ENCODE measurements around the gene PSORS1C2.
"Not testable (repeated sequence)": the region's sequence is repeated elsewhere in the genome, so short reads cannot be mapped to it uniquely, and the experiment has no call there.

The PSORS1C2 gene

GRCh38 chr6:31165064-31165832, 26.4 kb upstream of the PSORS1C2 start:
- DNase-seq, result peak; percentile 72

- not testable (repeated sequence) for DNase-seq
These were observed 25.7 kb upstream of the PSORS1C2 start for GRCh38 chr6:31164475-31165063.

- DNase-seq, result no peak
These were observed 25.1 kb upstream of the PSORS1C2 start for GRCh38 chr6:31163922-31164321.

- DNase-seq, result no peak
These were observed 23.7 kb upstream of the PSORS1C2 start for GRCh38 chr6:31162463-31163165.

GRCh38 chr6:31161216-31162126, 22.6 kb upstream of the PSORS1C2 start:
- DNase-seq, result no peak

GRCh38 chr6:31158863-31159855, 20.3 kb upstream of the PSORS1C2 start:
- peak; percentile 52 for DNase-seq

GRCh38 chr6:31158140-31158862, 19.4 kb upstream of the PSORS1C2 start, which contains the start of gene TCF19:
TSS of gene TCF19 (plus strand) at chr6:31158589. CDS start at chr6:31159470, 881 bp downstream.
- peak; percentile 99 for DNase-seq

GRCh38 chr6:31157513-31158139, 18.8 kb upstream of the PSORS1C2 start, which contains the start of gene CCHCR1:
TSS of gene CCHCR1 (minus strand) at chr6:31157802. CDS start at chr6:31157600, 202 bp downstream.
- DNase-seq, result peak; percentile 43

GRCh38 chr6:31156641-31157040, 17.8 kb upstream of the PSORS1C2 start:
- no peak for DNase-seq

GRCh38 chr6:31154436-31154835, 15.6 kb upstream of the PSORS1C2 start:
- DNase-seq, result no peak

- no peak for DNase-seq
These were observed 13.9 kb upstream of the PSORS1C2 start for GRCh38 chr6:31152781-31153180.

- DNase-seq, result no peak
These were observed 11.1 kb upstream of the PSORS1C2 start for GRCh38 chr6:31149827-31150447.

GRCh38 chr6:31145386-31145785, 6.5 kb upstream of the PSORS1C2 start:
- DNase-seq, result no peak

- DNase-seq, result no peak
These were observed 6.1 kb upstream of the PSORS1C2 start for GRCh38 chr6:31144970-31145340.

- peak; percentile 56 for DNase-seq
These were observed 5.6 kb upstream of the PSORS1C2 start for GRCh38 chr6:31144296-31144969.

GRCh38 chr6:31143148-31143547, 4.3 kb upstream of the PSORS1C2 start:
- DNase-seq, result peak; percentile 33

GRCh38 chr6:31142361-31142761, 3.5 kb upstream of the PSORS1C2 start:
- peak; percentile 88 for DNase-seq

GRCh38 chr6:31140643-31141042, 1.8 kb upstream of the PSORS1C2 start:
- DNase-seq, result no peak

GRCh38 chr6:31139599-31139998, 733 bp upstream of the PSORS1C2 start:
- no peak for DNase-seq
